ENCODE results near the gene MRPL48. TPM values are rescaled to one million over a fixed set of nuclear protein-coding genes. Genes with fewer than 3 reads are reported as not detected.
A peak's percentile ranks its signal among the peaks of the same experiment; 100 is the strongest.

MRPL48 gene
- polyA plus RNA-seq, 2 of the 4 experiments (the other 2 are of a cell fraction), result 57.2 to 103 TPM

DNA sequence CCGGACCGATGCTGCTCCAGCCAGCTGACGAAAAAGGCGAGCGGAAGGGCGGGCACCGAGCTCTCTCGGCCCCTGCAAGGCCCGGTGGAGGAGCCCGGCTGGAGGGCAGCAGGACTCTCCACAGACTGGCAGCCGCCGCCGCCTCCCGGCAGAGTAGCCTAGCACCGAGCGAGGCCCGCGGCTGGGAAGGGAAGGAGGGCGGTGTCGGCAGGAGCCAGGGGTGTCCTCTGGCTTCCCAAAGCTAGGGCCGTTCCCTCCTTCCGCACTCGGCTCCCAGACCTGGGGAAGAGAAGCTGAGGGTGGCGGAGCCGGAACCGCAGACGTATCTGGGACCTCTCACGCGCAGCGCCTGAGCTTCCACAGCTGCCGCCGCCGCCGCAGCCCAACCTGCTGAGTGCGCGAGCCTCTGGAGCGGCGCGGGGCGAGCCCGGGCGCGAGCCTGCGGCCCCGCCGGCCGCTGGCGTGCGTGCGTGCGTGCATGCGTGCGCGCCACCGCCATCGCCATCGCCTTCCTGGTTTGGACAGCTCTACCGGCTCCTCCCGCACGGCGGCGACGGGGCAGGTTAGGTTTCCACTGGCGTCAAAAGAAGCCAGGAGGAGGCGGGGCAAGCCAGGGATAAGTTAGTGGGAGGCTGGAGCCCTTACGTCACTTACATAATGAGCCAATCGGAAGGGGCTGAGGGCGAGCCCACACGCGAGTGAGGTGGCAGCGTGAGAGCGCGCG lies 26.8 kb upstream of the MRPL48 start, which contains the start of gene RAB6A (continued):
- TF ChIP-seq MAX (IDR thresholded peaks at IDR 0.05) (peak; percentile 86), EP300 (IDR thresholded peaks at IDR 0.05) (no peak), GATA3 (IDR thresholded peaks at IDR 0.05; ENCODE audit: borderline replicate concordance) (no peak)

- Histone ChIP-seq H3K27ac (peak overlapping the region; percentile 79 to 80), H3K4me3 (peak overlapping the region; percentile 38), H3K9me3 (no peaks in the 10 kb centered on the region), H3K4me1 (peaks cover 23% of the 10 kb centered on the region; the same call in 2 of the 3 replicates), H3K4me2 (peak overlapping the region; percentile 63)
- TF ChIP-seq SREBF2 (IDR thresholded peaks at IDR 0.05), result no peak
- TF ChIP-seq CTCF (IDR thresholded peaks at IDR 0.05), result no peak
- TF ChIP-seq MYC (IDR thresholded peaks at IDR 0.05; ENCODE audit: borderline replicate concordance, low read length), result no peak
- no peak for TF ChIP-seq FOXS1 (CRISPR knock-in tag; IDR thresholded peaks at IDR 0.05)
- TF ChIP-seq TFCP2L1 (CRISPR knock-in tag; IDR thresholded peaks at IDR 0.05), result no peak
- TF ChIP-seq HOXB5 (CRISPR knock-in tag; IDR thresholded peaks at IDR 0.05), result no peak
- TF ChIP-seq, protein P1, sequence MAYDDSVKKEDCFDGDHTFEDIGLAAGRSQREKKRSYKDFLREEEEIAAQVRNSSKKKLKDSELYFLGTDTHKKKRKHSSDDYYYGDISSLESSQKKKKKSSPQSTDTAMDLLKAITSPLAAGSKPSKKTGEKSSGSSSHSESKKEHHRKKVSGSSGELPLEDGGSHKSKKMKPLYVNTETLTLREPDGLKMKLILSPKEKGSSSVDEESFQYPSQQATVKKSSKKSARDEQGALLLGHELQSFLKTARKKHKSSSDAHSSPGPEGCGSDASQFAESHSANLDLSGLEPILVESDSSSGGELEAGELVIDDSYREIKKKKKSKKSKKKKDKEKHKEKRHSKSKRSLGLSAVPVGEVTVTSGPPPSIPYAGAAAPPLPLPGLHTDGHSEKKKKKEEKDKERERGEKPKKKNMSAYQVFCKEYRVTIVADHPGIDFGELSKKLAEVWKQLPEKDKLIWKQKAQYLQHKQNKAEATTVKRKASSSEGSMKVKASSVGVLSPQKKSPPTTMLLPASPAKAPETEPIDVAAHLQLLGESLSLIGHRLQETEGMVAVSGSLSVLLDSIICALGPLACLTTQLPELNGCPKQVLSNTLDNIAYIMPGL (CRISPR knock-in tag; IDR thresholded peaks at IDR 0.05; ENCODE audit: borderline replicate concordance), result no peak
- no peak for TF ChIP-seq ZFP36 (IDR thresholded peaks at IDR 0.05; ENCODE audit: borderline replicate concordance, partially characterized antibody)
- FAIRE-seq, result no peak
- ChIA-PET CTCF (interaction anchor here (0.6 to 2.2 kb wide), 11 partner anchors 8 to 170 kb away, joined by 3 to 16 read pairs (median 5); partner anchors contain the start of gene MRPL48), POLR2A (interaction anchor here (0.6 to 3.3 kb wide), 12 partner anchors 10 to 732 kb away, joined by 3 to 89 read pairs (median 4); partner anchors contain the start of genes LIPT2, MRPL48 and UCP2)
- DNase-seq (ENCODE audit: low read depth in 1 of 2, low spot score in 1 of 2), result no peak
- ATAC-seq, result peak; percentile 17 to 24; a peak in 5 of 6 replicates
- WGBS (ENCODE audit: missing lambda C conversion rate), result 66% methylated on average over 12 of the region's 16 CpGs
These were observed 26.2 kb upstream of the MRPL48 start for GRCh38 chr11:73761403-73761945.

DNA sequence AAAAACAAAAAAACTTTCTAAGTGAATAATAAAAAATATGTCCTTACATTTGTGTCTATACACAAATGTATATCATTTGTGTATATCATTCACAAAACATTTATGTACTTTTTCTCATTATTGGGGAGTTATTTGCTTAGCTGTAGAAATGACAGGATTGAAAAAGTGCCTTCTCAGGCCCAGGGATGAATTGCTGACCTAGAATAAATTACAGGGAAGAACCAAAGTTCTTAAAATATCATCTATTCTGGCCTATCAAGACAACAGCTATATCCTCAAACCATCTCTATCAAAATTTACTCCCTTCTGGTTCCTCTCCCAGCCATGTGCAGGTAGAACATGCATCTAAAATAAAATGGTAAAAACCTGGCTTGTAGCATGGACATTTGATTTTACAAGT lies 24.9 kb upstream of the MRPL48 start:
- Histone ChIP-seq H3K9me3 (no peaks in the 10 kb centered on the region), H3K4me3 (no peak overlapping the region), H3K4me2 (no peak overlapping the region), H3K27ac (no peak overlapping the region), H3K4me1 (peaks cover 17% of the 10 kb centered on the region; the same call in 2 of the 3 replicates)
- DNase-seq (ENCODE audit: low read depth in 1 of 2, low spot score in 1 of 2) (no peak), ATAC-seq (no peak), FAIRE-seq (no peak)
- CTCF ChIA-PET, result interaction anchor here (0.8 to 1.7 kb wide), 6 partner anchors 11 to 168 kb away, joined by 3 to 7 read pairs (median 4); no protein-coding TSS in a partner anchor
- TF ChIP-seq KDM1A (IDR thresholded peaks at IDR 0.05; ENCODE audit: low read depth), result no peak
- TF ChIP-seq JUNB (IDR thresholded peaks at IDR 0.05), result no peak
- no peak for TF ChIP-seq CHD2 (IDR thresholded peaks at IDR 0.05; ENCODE audit: low read length, partially characterized antibody)
- TF ChIP-seq HOXB13 (CRISPR knock-in tag; IDR thresholded peaks at IDR 0.05; ENCODE audit: low read depth), result no peak
- POLR2A ChIA-PET, result interaction anchor here (0.5 to 3.3 kb wide), 2 partner anchors 17 to 31 kb away, joined by 3 to 89 read pairs; no protein-coding TSS in a partner anchor

DNA sequence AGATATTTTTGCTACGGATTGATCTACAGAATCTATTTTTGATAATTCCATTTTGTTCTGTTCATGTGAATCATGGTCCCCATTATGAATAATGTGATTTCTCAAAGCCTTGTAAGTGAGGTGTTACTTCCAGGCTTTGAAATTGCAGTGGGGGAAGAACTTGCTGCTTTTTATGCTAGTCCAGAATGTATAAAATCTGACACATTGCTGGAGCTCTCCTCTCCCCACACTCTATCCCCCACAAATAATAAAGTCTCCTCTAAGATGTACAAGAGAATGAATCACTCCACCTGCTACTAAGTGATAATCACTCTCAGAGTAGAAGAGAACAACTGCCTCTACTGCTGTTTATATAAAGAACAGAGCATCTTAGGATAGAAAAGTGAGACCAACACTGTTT lies 20.9 kb upstream of the MRPL48 start:
- FAIRE-seq (no peak), DNase-seq (ENCODE audit: low read depth in 1 of 2, low spot score in 1 of 2) (no peak), ATAC-seq (no peak)
- H3K4me2 ChIP-seq, result no peak overlapping the region
- POLR2A ChIA-PET, result no interaction called here
- CTCF ChIA-PET, result interaction anchor here (0.8 to 3.9 kb wide), 4 partner anchors 11 to 460 kb away, joined by 3 to 19 read pairs (median 3); no protein-coding TSS in a partner anchor
- WGBS (ENCODE audit: missing lambda C conversion rate), result 74% methylated on average over 1 of the region's 1 CpG
- H3K4me1 ChIP-seq, result peaks cover 6% of the 10 kb centered on the region; the same call in 1 of the 3 replicates
- H3K9me3 ChIP-seq, result no peaks in the 10 kb centered on the region
- no peak overlapping the region for H3K4me3 ChIP-seq
- H3K27ac ChIP-seq, result no peak overlapping the region
- TF ChIP-seq HEYL (CRISPR knock-in tag; IDR thresholded peaks at IDR 0.05) (no peak), CEBPB (IDR thresholded peaks at IDR 0.05) (no peak), E2F6 (IDR thresholded peaks at IDR 0.05; ENCODE audit: borderline replicate concordance, low read depth) (no peak), POLR2AphosphoS2 (conservative IDR thresholded peaks at IDR 0.05; ENCODE audit: low read length) (no peak), CBX8 (IDR thresholded peaks at IDR 0.05) (no peak), ZNF302 (CRISPR knock-in tag; IDR thresholded peaks at IDR 0.05) (no peak), RARB (CRISPR knock-in tag; IDR thresholded peaks at IDR 0.05) (no peak), HOXA7 (CRISPR knock-in tag; IDR thresholded peaks at IDR 0.05) (no peak), ZFP36 (IDR thresholded peaks at IDR 0.05; ENCODE audit: borderline replicate concordance, partially characterized antibody) (no peak), KDM1A (IDR thresholded peaks at IDR 0.05; ENCODE audit: low read depth) (no peak), FOXS1 (CRISPR knock-in tag; IDR thresholded peaks at IDR 0.05) (no peak)
- TF ChIP-seq, protein P1 (CRISPR knock-in tag; IDR thresholded peaks at IDR 0.05; ENCODE audit: borderline replicate concordance), result no peak

All from A549 (cell line).